Left hindlimb (tissue), 1 donor: Measurements from ENCODE around the gene ZCCHC24.
A peak's percentile ranks its signal among the peaks of the same experiment; 100 is the strongest.

ENCODE experiments used
- DNase-seq: peaks from one replicate; pipeline ENCODE4 v3.0.0-alpha.2; 2018

Gene ZCCHC24

DNA sequence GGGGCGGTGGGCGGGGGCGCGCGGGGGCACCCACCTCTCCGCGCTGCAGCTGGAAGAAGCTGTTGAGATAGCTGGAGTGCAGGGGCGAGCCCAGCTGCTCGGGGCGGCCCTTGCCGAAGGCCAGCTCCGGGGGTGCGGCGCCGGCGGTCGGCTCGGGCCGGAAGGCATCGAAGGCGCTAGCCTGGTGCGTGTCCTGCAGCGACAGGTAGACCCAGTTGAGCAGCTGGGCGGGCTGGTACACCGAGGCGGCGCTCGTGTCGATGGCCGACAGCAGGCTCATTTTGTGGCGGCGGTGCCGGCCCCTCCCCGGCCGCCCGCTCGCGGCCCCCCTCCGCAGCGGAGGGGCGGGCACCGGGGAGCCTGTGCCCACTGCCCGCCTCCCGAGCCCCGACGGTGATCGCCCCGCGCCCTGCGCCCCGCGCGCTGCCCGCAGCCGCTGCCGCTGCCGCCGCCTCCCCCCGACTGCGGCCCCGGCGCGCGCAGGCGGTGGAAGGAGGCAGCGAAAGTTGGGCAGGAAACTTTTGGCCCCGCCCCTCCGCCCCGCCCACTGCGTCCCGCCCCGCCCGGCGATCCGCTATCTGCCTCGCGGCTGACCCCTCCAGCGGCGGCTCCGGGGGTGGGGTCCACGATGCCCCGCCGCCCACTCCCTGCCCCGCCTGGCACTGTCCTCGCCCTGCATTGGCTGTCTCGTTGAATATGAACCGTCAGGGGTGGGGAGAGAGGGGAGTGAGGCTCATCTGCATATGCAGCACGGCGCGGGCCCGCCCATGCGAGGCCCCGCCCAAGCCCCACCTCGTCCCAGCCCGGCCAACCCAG lies at the start of gene ZCCHC24:
TSS of gene ZCCHC24 (minus strand) at position 464 of the 816 bp plus-strand sequence. CDS start at position 280, 184 bp downstream.
- peak; percentile 99 for DNase-seq

DNA sequence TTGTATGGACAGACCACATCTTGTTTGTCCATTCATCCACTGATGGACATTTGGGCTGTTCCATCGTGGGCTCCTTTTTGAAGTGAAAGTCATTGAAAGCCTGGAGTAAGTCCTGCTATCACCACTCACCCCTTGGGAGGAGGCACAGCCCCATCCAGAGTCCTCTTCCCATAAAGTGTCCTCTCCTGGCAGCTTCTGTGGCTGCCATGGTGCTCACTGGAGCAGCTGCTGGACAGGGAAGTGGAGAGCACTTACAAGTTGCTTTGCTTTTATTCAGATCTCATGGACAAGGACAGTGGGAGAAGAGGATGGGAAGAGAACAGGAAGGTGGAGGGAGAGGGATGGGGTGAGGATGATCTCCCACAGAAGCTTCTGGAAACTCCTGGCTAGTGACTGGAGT lies 48.4 kb upstream of the ZCCHC24 start:
- no peak for DNase-seq

DNA sequence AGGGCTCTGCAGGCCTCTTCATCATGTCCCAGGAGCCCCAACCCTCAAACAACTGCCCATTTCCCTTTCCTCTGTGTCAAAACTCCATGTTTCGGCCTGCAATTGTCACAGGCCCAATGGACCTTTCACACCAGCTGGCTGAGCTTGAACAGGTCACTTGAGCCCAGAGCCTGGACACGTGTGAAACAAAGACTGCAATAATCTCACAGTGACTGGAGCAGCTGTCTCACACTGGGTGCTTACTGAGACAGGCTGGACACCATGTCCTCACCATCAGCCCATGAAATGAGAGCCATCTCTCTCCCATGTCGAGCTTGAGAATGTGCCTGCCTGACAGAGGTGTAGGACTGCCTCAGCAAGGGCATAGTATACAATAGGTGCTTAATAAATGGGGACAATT lies 47.4 kb upstream of the ZCCHC24 start:
- DNase-seq: no peak

DNA sequence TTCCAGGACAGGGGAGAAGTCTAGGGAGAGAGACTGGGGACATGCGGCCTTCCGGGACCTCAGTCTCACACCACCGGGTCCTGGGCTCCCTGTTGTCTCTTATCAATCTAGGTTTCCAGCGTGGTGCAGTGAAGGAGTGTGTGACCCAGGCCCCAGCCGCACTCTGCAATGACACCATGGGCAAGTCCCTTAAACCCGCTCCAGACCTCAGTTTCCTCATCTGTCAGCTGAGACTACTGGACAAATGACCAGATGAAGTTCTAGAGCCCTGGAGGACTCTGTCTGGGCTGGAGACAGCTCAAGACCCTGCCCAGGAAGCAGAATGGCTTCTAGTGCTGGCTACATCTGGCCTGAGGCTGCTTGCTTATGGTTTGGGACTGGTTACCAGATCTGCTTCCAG lies 46.8 kb upstream of the ZCCHC24 start:
- no peak for DNase-seq

DNA sequence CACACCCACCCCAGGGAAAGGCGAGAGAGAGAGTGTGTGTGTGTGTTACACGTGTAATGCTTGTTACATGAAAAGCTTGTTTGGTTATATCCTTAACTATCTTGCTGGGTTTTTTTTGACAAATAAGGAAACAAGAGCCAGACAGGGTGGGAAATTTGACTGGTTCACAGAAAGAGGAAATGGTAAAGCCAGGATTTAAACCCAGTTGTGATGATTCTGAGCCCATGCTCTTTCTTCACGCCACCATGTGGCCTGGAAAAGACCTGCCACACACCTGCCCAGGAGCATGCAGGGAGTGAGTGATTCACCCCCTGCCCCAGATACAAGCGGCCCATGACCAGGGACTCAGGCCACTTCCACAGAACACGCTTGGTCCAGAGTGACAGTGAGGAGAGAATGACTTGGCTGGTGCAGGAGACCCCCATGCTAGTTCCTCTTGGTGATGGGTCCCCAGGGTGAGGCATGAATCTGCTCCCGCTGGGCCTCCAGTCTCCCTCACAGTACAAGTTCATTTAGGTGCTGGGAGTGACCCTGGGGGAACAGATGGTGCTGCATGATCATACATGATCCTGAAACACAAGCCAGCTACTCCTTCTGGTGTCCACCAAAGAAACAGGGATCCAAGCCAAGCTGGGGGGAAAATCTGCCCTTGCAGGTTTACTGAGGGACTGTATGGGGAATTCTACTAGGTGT lies 45.9 kb upstream of the ZCCHC24 start:
- no peak for DNase-seq

DNA sequence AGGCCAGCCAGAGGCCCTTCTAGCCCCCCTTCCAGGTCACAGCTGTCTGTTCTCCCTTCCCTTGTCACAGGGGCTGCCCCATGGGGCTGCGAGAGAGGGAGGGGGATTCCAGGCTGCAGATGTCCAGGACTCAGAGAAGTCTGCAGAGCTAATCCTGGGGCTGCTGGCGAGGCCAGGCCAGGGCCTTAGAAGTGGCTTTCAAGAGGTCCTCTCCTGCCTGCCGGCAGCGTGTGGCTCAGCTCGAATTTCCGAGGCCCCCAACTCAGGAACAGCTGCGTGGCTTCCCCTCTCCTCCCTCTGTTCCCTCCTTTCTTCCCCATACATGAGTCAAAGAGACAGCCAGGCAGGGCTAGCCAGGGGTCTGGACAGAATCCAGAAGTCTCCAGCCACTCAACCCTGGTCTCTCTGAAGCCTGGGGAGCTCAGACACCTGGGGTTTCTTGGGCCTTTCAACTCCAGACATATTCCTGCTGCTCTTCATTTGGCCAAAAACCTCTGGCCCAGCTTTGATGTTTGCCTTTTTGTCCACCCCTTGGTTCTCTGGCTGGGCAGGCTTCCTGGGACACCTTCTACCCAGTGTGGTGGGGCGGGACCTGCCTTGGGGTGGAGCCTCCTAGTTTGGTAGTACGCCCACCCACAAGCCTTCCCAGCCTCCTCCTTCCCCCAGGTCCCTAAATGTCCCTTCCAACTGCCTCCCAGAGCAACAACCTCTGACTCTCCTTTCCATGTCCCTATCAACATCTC lies 45.1 kb upstream of the ZCCHC24 start:
- DNase-seq: peak; percentile 74

DNA sequence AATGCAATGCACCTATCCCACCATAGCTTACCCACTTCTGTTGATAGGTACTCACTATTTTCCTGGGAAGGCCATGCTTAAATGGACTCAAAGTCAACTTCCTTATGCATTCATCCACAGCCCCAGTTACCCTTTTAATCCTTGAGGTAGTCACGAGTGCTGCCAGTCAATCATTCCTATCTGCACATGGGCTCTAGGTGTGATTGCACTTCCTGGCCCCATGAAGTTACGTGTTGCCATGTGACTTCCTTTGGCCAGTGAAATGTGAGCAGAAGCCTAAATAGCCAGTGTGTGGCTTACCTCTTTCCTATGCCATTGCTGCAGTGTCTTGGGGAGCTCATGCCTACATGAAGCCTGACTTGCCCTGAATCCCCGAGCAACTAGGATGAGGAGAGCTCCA lies 43.4 kb upstream of the ZCCHC24 start:
- DNase-seq: no peak

DNA sequence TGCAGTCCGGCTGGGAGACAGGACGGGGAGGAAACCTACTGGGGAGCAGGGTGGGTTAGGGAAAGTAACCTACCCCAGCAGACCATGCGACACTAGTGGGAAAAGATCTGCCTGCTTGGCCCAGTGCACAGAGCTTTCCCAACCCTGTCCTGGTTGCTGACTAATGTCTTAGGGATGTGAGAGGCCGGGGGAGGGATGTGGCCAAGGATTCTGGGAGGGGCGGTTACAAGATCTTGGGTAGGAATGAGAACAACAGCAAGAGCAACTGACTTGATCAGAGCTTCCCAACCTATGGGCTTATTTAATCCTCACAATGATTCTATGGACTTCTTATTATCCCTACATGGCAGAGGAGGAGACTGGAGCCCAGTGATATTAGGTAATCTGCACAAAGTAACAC lies 42.9 kb upstream of the ZCCHC24 start:
- DNase-seq: no peak

DNA sequence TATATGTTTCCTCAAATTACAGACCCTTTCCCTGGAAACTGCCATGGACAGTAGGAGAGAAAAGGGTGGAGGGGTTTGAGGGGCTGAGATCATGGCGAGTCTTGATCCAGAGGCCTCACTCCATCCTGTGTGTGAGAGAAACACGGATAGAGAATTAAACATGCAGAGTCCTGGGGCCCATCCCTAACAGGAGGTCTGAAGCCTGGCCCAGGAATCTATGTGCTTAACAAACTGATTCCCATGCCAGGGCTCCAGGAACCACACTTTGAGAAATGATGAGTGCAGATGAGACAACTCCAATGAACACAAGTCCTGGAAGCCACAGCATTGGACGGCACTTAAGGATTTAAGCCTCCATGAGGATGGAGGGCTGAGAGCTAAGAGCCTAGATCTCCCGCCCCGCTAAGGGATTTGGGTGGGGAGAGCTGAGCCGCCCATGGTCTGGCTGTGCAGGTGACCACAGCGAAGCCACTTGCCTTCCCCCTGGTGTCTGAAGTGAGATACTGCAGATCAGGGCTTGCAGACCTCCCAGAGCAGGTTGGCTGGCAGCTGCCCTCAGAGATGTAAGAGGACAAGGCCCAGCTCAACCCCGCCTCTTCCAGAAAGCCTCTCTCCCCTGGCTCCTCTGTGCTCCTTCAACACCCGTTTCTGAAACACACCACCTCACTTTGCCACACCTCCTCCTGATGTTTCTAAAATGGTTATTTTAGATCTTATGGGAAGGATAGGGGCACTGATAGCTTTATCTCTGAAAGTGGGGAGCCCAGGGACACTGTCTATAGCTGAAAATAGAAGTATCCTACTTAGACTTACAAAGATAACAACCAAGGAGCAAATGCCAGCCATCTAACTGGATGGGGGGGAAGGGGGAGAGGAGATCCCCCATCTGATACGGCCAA lies 42.1 kb upstream of the ZCCHC24 start:
- peak; percentile 60 for DNase-seq

DNA sequence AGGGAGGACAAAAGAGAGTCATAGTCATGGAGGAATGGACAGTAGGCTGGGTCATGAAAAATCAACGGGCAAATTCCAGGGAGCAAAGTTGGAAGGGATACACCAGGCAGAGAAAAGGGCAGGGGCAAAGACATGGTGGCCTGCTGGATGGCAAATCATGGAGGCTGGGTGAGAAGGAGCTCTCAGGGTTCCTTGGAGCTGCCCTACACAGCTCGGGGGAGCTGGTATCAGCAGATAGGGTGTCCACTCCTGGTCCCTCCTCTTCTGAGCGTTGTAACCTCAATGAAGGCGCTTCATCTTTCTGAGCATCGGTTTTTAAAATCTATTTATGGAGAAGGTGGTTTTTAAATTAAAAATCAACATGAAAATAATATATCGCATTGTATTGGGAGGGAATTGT lies 39.1 kb upstream of the ZCCHC24 start:
- no peak for DNase-seq

DNA sequence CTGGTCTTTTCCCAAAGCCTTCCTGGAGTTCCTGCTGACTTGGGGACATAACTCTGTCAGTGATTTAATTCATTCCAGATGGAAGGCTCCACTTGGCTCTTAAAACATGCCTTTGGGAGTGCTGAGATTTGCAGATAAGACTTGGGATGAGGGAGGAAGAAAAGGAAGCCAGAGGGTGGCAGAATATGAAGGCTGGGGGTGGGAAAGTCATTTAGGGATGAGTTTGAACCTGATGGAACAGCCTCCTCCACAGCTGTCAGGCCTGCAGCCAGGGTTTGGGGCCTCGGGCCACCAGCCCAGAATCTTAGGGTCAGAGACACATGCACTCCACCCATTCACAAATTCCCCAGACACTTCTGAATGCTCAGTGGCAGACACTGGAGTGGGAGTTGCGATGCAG lies 38.5 kb upstream of the ZCCHC24 start:
- DNase-seq: no peak

DNA sequence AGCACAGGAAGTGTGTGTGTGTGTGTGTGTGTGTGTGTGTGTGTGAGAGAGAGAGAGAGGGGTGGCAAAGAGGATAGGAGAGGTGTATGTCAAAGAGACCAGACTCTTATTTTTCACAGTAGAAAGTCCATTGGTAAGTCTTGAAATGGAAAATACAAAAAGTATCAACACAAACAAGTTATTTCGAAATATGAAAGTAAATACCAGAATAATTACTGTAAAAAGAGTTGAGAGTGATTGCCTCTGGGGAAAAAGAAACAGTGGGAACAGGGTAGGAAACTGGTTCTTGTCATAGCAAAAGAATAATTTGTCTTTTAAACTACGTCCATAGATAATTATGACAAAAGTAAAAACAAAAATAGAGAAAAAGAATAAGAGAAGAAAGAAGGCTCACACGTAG lies 37.9 kb upstream of the ZCCHC24 start:
- no peak for DNase-seq

DNA sequence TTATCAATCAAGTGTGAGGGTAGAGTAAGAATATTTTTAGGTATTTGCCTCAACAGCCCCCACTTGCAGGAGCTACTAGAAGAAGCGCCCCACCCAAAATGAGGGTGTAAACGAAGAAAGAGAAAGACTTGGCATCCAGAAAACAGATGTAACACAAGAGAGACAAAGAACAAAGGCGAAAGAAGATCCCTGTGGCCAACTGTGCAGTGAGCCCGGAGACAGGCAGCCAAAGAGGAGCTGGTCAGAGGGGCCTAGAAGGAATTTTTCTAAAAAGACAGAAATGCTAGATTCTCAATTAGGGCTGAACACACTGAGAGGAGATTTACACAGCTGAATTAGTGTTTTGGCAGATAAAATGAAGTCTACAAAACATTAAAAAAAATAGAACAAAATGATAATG lies 37.3 kb upstream of the ZCCHC24 start:
- no peak for DNase-seq

DNA sequence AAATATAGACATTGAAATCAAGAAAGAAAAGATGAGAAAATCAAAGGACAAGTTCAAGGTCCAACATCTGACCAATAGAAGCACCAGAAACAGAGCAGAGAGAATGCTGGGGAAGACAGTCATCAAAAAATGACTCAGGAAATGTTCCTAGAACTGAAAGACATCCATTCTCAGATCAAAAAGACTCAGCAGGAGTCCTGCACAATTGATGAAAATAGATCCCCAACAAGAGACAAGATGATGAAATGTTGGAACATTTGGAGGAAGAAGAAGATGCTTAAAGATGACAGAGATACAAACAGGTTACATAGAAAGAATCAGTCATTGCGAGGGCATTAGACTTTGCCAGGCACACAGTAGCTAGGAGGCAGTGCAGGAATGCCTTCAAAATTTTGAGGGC lies 36.9 kb upstream of the ZCCHC24 start:
- no peak for DNase-seq

DNA sequence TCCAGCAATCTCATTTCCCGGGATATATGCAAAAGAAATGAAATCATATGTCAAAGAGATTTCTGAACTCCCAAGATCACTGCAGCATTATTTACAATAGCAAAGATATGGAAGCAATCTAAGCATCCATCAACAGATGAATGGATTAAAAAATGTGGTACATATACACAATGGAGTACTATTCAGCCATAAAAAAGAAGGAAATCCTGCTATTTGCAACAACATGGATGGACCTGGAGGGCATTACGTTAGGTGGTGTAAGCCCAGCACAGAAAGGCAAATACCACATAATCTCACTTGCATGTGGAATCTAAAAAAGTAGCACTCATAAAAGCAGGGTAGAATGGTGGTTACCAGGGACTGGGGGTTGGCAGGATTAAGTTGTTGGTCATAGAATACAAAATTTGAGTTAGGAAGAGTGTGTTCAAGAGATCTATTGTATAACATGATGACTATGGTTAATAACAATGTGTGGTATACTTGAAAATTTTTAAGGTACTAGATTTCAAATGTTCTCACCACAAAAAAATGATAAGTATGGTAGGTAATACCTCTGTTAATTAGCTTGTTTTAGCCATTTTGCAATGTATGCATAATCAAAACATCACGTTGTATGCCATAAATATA lies 34.0 kb upstream of the ZCCHC24 start:
- no peak for DNase-seq

DNA sequence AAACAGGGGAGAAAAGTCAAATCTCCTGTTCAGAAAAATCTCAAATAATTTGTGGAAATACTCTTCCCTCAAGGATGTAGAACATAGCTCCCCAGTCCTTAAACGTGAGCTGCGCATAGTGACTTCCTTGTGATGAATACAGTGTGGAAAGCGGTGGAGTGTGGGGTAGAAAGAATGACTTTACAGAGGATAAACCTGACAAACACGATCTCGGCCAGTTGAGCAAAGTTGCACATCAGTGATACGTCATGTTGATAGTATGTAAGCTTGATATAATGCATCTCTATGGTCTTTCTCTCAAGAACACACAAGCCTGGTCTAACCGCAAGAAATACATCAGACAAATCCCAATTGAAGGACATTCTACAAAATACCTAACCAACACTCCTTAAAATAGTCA lies 32.0 kb upstream of the ZCCHC24 start:
- DNase-seq: no peak

DNA sequence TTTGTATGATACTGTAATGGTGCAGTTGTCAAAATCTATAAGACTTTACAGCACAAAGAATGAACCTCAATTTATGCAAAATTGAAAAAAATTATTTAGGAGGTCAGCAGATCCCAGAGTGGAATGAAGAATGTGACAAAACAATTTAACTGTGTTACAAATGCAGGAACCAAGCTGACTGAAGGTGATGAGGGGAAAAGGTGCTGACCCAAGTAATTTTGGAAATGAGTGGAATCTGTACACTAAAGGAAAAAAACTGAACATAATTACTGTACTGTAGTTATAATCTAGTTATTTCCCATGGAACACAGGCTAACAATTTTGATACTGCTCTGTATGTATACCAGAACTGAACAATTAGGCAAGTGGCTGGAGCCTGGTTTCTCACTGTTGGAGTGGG lies 31.2 kb upstream of the ZCCHC24 start:
- DNase-seq: no peak

DNA sequence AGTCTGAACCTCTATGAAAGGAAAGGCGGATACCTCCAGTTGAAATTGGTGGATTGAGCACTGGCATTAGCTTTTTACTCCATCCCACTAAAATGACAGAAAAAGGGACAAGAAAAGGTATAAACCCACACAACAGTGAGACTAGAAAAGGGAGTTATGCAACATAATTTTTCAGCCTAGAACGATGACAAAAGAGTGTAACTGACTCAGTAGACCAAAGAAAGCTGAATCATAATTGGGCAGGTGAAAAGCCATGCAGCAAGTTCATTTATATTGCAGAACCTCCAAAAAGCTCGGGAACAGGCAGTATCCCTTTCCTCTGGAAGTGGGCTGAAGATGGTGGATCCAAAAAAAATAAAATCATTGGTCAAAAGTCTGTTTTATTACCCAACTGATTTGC lies 30.5 kb upstream of the ZCCHC24 start:
- no peak for DNase-seq

DNA sequence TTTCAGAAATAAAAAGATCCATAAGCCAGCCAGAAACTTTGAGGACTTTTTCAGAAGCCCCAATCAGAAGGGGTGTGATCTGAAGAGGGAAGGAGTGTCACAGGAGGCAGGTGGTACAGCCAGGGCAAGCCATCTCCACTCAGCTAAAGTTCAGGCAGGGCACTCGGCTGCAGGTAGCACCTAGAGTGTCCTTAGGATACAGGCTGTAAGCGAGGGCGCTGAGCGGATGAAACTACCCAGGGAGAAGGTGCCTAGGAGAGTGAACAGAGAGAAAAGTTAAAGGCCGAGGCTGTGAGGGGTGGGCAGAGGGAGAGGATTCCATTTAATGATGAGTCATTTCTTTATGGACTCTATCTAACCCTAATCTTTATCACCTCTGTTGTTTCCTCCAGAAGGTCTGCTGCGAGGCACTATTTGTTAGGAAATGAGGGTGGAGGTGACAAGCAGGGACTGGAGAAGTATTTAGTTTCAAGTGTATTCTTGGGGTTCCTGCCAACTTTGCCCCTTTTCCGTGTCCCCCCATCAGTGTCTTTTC lies 29.8 kb upstream of the ZCCHC24 start:
- no peak for DNase-seq

DNA sequence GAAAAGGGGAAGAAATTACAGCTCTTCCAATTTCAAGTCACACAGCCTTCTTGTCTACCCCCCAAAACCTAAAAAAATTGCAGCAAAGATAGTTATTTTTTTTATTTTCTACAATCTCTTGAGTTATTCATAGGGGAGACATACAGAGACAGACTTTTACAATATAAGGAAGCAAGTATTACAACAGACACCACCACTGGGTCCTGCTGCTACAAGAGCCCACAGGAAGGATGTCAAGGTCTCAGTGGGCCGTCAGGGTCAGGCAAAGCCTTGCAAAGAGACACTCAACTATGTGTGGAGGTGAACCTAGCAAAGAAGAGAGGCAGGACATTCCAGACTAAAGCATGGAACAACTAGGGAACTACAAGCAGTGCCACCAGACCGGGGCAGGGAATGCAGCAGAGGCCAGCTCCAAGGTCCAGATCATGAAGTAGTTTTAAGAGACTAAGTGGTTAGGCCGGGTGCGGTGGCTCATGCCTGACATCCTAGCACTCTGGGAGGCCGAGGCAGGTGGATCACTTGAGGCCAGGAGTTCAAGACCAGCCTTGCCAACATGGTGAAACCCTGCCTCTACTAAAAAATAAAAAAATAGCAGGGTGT lies 28.2 kb upstream of the ZCCHC24 start:
- no peak for DNase-seq

DNA sequence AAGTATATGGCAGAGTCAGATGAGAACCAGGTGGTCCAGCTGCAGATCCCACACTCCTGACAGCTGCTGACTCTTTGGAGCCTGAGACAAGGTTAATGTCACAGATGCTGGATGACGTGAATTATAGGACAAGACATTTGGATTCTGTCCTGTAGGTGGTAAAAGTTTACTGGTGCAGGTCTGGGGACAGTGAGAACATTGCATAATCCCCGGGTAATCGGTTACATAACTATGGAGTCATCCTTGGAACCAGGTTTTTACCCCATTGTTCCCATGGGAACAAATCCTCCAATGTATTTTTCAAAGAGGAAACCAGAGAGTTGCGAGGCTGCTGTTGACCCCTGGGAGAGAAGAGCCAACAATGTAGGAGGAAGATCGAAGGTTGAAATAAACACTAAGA lies 27.5 kb upstream of the ZCCHC24 start:
- no peak for DNase-seq

DNA sequence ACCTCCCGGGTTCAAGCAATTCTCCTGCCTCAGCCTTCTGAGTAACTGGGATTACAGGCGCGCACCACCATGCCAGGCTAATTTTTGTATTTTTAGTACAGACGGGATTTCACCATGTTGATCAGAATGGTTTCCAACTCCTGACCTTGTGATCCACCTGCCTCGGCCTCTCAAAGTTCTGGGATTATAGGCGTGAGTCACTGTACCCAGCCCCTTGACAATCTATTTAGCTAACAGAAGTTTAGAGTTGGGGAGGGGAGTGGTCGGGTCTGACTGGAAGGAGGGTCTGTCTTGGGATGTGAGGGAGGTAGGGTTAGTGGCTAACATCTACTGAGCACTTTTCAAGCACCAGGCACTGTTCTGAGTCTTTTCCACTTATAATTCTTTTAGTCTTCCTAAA lies 27.0 kb upstream of the ZCCHC24 start:
- no peak for DNase-seq
